ENCODE results near the gene RRP12.
"Not testable (repeated sequence)": the region's sequence is repeated elsewhere in the genome, so short reads cannot be mapped to it uniquely, and the experiment has no call there.

RRP12 gene, protein sequence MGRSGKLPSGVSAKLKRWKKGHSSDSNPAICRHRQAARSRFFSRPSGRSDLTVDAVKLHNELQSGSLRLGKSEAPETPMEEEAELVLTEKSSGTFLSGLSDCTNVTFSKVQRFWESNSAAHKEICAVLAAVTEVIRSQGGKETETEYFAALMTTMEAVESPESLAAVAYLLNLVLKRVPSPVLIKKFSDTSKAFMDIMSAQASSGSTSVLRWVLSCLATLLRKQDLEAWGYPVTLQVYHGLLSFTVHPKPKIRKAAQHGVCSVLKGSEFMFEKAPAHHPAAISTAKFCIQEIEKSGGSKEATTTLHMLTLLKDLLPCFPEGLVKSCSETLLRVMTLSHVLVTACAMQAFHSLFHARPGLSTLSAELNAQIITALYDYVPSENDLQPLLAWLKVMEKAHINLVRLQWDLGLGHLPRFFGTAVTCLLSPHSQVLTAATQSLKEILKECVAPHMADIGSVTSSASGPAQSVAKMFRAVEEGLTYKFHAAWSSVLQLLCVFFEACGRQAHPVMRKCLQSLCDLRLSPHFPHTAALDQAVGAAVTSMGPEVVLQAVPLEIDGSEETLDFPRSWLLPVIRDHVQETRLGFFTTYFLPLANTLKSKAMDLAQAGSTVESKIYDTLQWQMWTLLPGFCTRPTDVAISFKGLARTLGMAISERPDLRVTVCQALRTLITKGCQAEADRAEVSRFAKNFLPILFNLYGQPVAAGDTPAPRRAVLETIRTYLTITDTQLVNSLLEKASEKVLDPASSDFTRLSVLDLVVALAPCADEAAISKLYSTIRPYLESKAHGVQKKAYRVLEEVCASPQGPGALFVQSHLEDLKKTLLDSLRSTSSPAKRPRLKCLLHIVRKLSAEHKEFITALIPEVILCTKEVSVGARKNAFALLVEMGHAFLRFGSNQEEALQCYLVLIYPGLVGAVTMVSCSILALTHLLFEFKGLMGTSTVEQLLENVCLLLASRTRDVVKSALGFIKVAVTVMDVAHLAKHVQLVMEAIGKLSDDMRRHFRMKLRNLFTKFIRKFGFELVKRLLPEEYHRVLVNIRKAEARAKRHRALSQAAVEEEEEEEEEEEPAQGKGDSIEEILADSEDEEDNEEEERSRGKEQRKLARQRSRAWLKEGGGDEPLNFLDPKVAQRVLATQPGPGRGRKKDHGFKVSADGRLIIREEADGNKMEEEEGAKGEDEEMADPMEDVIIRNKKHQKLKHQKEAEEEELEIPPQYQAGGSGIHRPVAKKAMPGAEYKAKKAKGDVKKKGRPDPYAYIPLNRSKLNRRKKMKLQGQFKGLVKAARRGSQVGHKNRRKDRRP (N-terminal part only)

DNA sequence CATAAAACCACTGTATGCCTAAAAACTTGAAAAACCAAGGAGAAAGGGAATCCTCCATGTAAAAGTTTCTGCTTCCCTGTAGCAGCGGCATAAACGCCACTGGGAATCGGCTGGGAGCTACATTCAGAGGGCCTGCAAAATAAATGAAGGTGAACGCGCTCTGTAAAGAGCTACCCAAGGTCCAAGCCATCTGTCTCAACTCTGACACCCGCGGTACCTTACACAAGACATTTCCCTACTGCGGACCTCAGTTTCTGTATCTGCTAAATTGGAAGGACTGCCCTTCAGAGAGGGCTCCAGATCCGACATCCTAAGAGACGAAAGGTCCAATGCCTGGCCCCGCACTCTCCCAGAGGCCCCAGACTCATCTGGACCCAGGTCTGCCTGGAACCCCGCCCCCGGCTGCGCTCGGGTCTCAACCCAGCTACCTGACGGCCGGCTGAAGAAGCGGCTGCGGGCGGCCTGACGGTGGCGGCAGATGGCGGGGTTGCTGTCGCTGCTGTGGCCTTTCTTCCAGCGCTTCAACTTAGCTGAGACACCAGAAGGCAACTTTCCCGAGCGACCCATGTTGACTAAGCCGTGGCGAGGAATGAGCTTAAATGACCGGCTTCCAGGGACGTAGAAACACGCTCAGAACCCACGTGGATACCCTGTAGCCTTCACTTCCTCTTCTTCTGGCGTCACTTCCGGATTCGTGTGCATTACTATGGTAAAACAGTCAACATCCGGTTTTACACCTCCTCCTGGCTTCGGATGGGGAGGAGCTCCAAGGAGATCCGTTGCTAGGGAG lies at the start of gene RRP12:
TSS of gene RRP12 (minus strand) at position 676 of the 790 bp plus-strand sequence. CDS start at position 567, 109 bp downstream.
- in situ Hi-C loops (cut with HindIII; ENCODE audit: low sequenced_read_pairs): no loop called here

DNA sequence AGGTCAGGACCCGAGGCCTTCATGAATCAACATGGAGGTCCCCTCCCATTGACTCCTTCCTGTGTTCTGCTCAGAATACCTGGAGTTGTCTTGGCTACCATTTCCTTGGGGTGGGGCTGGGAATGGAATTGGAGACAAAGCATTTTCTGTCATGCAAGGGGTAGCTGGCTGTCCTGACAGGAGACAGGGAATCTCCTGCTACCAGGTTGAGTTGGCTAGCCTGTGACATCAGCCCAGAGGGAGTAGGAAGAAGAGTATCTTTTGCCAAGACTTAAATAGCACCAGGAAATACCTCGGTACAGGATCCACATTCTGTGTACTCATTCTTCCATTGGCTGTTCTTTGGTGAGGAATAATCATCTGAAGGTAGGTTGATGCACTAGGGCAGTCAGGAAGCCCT lies 49.7 kb upstream of the RRP12 start:
- in situ Hi-C loops (cut with HindIII; ENCODE audit: low sequenced_read_pairs): no loop called here

DNA sequence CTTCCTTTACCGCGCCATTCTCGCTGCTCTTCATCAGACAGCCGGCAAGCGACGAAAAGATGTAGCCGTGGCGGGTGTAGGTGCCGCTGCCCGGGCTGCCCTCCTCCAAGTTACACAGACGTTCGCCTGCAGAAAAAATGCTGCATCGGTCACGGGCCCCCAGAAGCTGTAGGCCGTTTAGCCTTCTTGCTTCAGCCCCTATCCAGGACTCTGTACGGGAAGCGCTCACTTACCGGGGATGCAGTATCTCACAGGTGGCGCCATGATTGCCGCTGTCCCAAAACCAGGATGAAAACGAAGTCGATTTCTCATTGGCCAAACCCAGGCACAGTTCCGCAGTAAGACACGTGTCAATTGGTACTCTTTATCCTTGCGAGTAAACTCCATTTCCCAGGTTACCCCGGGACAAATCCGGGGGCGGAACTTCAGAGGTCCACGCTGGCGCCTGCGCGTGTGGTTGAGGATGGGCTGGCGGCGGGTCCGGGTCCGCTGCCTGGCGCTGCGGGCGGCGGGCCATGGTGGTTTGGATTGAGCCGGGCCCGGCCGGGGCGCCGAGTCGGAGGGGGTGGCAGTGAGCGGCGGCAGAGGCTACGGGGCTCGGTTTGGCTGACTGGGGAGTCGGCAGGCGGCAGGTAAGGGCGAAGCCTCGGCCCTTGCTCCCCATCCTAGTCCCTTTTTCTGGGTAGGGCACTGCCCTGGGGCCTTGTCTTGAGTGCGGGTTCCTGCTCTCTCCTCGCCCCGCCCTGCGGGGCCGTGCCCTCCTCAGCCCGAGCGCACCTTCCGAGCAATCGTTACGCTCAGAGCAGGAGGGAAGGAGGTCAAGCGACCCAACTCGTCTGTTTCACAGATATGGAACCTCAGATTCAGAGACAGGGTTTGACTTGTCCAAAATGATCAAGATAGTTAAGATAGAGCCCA lies 44.8 kb upstream of the RRP12 start, which contains the start of the genes EXOSC1 and ZDHHC16:
TSS of gene EXOSC1 (minus strand) at position 285 of the 918 bp plus-strand sequence. CDS start at position 264, 21 bp downstream.
TSS of gene ZDHHC16 (plus strand) at position 454 of the 918 bp plus-strand sequence. CDS start 5,501 bp downstream, outside the sequence.
- in situ Hi-C loops (cut with HindIII; ENCODE audit: low sequenced_read_pairs): loop anchor here (5.0 kb wide), 1 partner anchor 51 kb away; the partner anchor contains the start of genes MMS19 and UBTD1

DNA sequence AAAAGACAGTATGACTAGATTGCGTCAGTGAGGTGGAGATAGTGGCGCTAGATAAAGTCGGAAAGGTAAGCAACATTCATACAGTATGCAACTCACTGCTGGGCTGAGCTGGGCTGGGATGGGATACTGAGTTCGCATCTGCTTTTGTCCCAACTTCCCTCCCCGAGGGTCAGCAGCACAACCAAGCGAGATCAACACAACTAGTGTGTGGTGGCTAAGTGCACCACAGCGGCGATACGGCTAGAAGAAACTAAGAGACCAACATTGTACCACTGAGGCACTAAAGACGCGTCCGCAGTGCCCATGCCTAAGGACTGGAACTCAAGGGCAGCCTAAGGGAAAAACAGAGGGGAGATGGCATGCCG lies 44.2 kb upstream of the RRP12 start:
- in situ Hi-C loops (cut with HindIII; ENCODE audit: low sequenced_read_pairs): loop anchor here (5.0 kb wide), 1 partner anchor 52 kb away; the partner anchor contains the start of genes MMS19 and UBTD1

DNA sequence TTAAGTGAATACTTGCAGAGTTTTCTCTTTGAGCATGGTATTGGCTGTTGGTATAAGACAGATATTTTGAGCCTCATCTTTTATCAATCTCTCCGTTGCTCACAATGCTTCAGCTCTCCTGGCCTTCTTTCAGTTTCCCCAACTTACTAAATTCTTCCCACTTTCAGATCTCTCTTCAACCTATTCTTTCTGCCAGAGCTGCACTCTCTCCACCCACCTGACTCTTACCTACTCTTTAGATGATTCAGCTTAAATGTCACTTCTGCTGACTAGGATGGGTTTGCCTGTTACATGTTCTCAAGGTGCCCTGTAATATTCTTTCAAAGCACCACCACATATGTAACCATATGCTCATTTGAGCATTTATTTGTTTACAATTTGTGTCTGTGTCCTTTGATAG lies 43.1 kb upstream of the RRP12 start:
- in situ Hi-C loops (cut with HindIII; ENCODE audit: low sequenced_read_pairs): no loop called here

DNA sequence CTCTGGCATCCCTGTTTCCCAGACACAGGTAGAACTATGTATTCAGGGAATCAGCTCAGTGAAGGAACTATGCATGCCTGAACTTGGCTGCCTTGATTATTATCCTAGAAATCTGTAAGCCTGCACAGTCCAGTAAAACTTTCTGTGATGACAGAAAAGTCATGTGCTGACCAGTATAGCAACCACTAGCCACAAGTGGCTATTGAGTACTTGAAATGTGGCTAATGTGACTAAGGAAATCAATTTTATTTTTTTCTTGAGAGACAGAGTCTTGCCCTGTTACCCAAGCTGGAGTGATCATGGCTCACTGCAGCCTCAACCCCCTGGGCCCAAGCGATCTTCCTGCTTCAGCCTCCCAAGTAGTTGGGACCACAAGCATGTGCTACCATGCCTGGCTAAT lies 41.1 kb upstream of the RRP12 start:
- in situ Hi-C loops (cut with HindIII; ENCODE audit: low sequenced_read_pairs): no loop called here

DNA sequence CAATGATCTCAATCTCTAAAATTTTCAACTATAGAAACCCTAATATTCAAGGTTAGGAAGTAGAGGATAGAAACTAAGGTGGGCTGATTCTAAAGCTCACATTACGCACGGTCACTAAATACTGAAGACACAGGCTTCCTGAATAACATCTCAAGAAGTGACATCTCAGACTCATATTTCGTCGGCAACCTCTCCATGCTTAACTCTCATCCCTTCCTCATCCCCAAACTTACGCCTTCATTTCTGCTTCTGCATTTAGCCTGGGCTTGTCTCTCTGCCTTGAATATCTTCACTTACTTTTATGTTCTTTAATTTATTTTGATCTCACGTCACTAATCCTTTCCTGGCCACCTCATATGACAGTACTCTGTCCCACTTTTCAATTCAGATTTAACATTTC lies 34.1 kb upstream of the RRP12 start:
- in situ Hi-C loops (cut with HindIII; ENCODE audit: low sequenced_read_pairs): loop anchor here (5.0 kb wide), 1 partner anchor 97 kb away; no protein-coding TSS in a partner anchor

DNA sequence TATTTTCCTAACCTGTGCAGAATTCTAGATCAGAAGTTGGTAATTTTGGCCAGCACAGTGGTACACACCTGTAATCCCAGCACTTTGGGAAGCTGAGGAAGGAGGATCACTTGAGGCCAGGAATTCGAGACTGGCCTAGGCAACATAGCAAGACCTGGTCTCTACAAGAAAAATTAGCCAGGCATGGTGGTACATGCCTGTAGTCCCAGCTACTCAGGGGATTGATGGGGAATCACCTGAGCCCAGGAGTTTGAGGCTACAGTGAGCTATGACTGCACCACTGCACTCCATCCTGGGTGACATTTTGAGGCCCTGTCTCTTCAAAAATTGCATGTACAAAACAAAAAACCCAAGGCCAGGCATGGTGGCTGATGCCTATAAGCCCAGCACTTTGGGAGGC lies 33.4 kb upstream of the RRP12 start:
- in situ Hi-C loops (cut with HindIII; ENCODE audit: low sequenced_read_pairs): no loop called here

DNA sequence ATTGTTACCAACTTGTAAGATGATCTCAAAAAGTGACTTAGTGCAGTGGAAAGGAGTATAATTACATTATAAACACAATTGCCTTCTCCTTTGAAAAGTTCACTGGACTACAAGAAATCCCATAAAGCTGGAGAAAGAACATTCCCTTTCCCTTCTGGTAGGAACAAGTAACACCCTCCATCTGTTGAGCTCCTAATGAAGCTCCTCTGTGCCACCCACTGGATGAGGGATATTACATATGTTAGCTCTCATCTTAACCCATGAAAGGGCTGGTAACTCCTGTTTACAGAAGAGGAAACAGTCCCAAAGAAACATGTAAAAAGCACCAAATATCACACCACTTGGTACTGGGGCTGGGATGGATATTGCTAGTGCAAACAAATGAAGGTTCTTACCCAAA lies 32.9 kb upstream of the RRP12 start:
- in situ Hi-C loops (cut with HindIII; ENCODE audit: low sequenced_read_pairs): no loop called here

DNA sequence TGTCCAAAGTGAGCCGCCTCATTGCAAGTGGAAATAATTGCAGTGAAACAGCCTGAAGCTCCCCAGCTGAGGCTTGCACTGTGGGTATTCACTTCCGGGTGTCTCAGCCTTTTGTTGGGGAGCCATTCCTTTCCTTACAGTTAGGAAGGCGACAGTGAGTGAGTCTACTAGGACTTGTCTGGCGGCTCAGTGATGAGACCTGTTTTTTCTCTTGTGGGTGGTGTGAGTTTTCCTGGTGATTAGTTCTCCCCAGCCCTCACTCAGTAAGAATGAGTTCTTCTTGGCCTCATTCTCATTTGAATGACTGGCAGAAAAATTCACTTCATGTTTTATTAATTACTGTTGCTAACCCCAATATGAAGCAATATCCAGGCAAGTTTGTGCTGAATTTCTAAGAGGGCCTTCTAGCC lies 27.4 kb upstream of the RRP12 start:
- in situ Hi-C loops (cut with HindIII; ENCODE audit: low sequenced_read_pairs): no loop called here

DNA sequence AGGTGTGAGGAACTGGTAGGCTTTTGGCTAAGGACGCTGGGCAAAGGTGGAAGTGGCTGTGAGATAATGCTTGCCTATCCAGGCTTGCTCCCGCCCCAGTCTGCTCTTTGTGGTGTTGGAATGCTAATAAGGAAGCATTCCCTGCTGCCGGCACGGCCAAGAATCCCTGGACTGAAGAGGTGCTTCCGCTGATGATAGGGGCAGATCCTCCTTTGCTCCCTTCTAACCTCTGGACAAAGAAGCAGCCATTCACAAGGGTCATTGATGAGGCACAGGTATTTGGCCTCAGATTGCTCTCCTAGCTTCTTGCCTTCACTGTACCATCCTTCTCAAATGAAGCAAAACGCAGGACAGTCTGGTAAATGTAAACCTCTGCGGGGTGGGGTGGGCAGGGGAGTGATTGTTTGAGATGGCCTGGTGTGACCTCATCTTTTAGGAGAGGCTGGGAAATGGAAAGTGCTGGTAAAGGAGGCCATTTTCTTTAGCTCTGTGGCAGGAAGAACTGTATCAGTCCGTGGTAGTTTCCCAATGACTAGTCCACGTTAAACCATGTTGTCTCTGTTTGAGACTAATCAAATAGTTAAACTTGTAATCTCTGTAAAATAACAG lies 26.5 kb upstream of the RRP12 start:
- in situ Hi-C loops (cut with HindIII; ENCODE audit: low sequenced_read_pairs): no loop called here

DNA sequence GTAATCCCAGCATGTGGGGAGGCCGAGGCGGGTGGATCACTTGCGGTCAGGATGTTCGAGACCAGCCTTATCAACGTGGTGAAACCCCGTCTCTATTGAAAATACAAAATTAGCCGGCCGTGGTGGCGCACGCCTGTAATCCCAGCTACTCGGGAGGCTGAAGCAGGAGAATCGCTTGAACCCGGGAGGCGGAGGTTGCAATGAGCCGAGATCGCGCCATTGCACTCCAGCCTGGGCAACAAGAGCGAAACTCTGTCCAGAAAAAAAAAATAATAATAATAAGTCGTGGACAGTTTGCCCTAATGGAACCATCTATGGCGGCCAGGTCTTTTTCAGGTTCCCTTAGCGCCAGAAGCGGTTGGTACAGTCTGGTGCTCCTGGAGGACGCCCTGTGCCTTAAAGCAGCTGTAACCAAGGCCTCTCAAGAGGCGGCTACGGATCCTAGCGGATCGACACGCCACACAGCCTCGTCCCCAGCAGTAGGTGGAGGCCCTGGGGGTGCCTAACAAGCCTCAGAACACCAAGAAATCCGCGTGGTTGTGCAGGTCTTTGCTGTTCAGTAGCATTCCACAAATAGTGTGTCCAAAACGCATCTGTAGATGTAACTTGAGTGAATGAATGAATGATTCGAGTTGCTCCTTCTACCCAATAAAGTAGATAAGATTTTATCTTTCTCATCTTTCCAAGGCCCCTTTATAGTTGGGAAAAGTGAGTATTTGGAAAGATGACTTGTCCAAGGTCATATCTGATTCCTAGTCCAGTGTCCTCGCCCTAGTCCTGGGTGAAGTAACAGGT lies 25.8 kb upstream of the RRP12 start:
- in situ Hi-C loops (cut with HindIII; ENCODE audit: low sequenced_read_pairs): no loop called here

DNA sequence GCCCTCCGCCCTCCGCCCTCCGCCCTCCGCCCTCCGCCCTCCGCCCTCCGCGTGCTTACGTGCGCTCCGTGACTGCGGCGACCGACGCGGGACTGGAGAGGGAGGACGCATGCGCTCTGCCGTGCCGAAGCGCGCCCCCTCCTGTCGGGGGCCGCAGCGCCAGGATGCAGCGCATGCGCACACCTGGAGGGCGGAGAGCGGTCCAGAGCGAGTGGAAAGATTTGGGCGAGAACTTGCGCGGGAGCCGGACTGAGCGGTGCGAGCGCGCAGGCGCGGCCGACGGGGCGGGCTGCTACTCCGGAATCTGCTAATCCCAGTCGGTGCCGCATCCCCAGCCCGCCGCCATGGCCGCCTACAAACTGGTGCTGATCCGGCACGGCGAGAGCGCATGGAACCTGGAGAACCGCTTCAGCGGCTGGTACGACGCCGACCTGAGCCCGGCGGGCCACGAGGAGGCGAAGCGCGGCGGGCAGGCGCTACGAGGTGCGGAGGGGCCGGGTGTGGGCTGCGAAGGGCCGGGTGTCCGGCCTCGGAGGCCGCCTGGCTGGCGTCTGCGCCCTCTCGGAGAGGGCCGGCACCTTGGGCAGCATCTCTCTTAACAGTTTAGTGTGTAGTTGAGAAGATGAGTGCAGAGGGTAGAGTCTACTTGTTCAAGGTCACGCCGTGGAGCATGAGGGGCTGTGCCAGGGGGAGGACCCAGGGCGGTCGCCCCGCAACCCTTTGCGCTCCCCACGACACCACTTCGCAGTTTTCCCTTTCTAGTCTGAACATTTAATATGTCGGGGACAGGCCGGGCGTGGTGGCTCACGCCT lies 25.0 kb upstream of the RRP12 start, which contains the start of gene PGAM1:
TSS of gene PGAM1 (plus strand) at position 228 of the 812 bp plus-strand sequence. CDS start at position 345, 117 bp downstream.
- in situ Hi-C loops (cut with HindIII; ENCODE audit: low sequenced_read_pairs): no loop called here

DNA sequence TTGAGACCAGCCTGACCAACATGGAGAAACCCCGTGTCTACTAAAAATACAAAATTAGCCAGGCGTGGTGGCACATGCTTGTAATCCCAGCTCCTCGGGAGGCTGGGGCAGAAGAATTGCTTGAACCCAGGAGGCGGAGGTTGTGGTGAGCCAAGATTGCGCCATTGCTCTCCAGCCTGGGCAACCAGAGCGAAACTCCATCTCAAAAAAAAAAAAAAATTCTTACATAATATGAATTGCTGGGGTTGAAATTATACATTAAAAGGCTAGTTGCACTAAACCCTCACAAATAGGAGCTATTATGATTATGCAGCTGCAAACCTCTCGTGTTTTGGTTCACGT lies 22.6 kb upstream of the RRP12 start:
- in situ Hi-C loops (cut with HindIII; ENCODE audit: low sequenced_read_pairs): not testable (repeated sequence)

DNA sequence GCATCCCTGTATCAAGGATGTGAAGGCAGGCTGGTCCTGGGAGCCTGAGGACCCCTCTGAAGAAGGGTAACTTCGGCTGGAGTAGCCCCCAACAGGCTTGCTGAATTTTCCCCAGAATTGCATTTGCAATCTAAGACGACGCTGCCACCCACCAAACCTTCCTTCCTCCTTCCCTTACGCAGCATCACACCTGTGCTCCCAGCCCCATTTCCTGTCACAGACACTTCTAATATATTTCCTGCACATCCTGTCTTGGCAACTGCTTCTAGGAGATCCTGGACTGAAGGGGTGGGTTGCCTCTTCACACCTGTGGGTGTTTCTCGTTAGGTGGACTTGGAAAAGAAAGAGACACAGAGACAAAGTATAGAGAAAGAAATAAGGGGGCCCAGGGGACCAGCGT lies 15.4 kb upstream of the RRP12 start:
- in situ Hi-C loops (cut with HindIII; ENCODE audit: low sequenced_read_pairs): no loop called here

DNA sequence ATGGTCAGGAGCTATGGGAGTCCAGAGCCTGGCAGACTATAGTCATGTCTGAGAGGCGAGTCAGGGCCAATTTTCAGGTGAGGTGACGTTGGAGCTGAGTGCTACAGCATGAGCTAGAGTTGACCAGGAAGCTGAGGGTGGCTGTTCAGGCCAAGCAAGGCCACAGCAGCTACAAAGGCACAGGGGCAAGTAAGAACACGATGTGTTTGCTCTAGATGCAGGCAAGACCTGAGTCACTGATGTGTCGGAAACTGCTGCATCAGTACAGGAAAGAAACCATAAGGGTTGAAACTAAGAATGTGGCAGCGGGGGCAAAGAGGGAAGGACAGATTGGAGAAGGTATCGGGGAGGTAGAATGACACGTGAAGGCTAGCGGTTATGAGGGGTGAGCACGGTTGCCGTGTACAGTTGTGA lies 11.8 kb upstream of the RRP12 start:
- in situ Hi-C loops (cut with HindIII; ENCODE audit: low sequenced_read_pairs): no loop called here

DNA sequence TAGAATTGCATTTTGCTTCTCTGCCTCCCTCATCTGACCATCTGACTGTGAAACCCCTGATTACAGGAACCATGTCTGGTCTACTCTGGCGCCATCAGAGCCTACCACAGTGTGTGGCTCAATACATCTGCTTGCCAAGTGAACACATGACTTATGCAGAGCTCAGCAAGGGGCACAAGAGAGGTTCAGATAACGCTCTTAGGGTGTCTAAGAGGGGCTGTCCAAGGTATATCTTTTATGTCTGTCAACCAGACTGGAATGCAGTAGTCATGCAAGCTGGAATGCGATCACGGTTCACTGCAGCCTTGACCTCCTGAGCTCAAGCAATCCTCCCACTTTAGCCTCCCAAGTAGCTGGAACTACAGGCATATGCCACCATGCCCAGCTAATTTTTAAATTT lies 10.3 kb upstream of the RRP12 start:
- in situ Hi-C loops (cut with HindIII; ENCODE audit: low sequenced_read_pairs): no loop called here
